ENCODE data around the gene LSG1. TPM values are rescaled to one million over a fixed set of nuclear protein-coding genes. Genes with fewer than 3 reads are reported as not detected.

Gene LSG1
- total RNA-seq, 1 donor from 2014 or later = 9.4 TPM

GRCh38 chr3:194714137-194714455 is 42.1 kb upstream of the LSG1 start:
- TF ChIP-seq CTCF (IDR thresholded peaks at IDR 0.05) = no peak
- Histone ChIP-seq H3K27ac (no peak overlapping the region), H3K36me3 (no peaks in the 10 kb centered on the region), H3K27me3 (no peaks in the 10 kb centered on the region), H3K9me3 (no peaks in the 10 kb centered on the region), H3K4me1 (no peaks in the 10 kb centered on the region), H3K4me3 (no peak overlapping the region)
- no peak for DNase-seq (ENCODE audit: low spot score in 2 of 2)
- intact Hi-C loops (cut with DNase I) = no loop called here

- no peak for TF ChIP-seq CTCF (IDR thresholded peaks at IDR 0.05)
- Histone ChIP-seq H3K4me3 (no peak overlapping the region), H3K27me3 (no peaks in the 10 kb centered on the region), H3K9me3 (no peaks in the 10 kb centered on the region), H3K27ac (no peak overlapping the region), H3K36me3 (no peaks in the 10 kb centered on the region), H3K4me1 (no peaks in the 10 kb centered on the region)
- no peak for DNase-seq (ENCODE audit: low spot score in 2 of 2)
- intact Hi-C loops (cut with DNase I) = no loop called here
These were observed 41.5 kb upstream of the LSG1 start for GRCh38 chr3:194713299-194714136.

GRCh38 chr3:194711913-194712312 is 39.9 kb upstream of the LSG1 start:
- H3K9me3 ChIP-seq = no peaks in the 10 kb centered on the region
- H3K27me3 ChIP-seq = no peaks in the 10 kb centered on the region
- intact Hi-C loops (cut with DNase I) = no loop called here
- no peak for TF ChIP-seq CTCF (IDR thresholded peaks at IDR 0.05)
- DNase-seq (ENCODE audit: low spot score in 2 of 2) = no peak
- no peak overlapping the region for H3K27ac ChIP-seq
- no peak overlapping the region for H3K4me3 ChIP-seq
- no peaks in the 10 kb centered on the region for H3K36me3 ChIP-seq
- H3K4me1 ChIP-seq = no peaks in the 10 kb centered on the region

GRCh38 chr3:194711286-194711685 is 39.3 kb upstream of the LSG1 start:
- no peak for DNase-seq (ENCODE audit: low spot score in 2 of 2)
- intact Hi-C loops (cut with DNase I) = no loop called here

GRCh38 chr3:194707147-194707540 is 35.2 kb upstream of the LSG1 start:
- no peak for DNase-seq (ENCODE audit: low spot score in 2 of 2)
- TF ChIP-seq CTCF (IDR thresholded peaks at IDR 0.05) = no peak
- no peaks in the 10 kb centered on the region for H3K36me3 ChIP-seq
- H3K4me1 ChIP-seq = no peaks in the 10 kb centered on the region
- intact Hi-C loops (cut with DNase I) = no loop called here
- no peaks in the 10 kb centered on the region for H3K27me3 ChIP-seq
- H3K27ac ChIP-seq = no peak overlapping the region
- no peak overlapping the region for H3K4me3 ChIP-seq
- H3K9me3 ChIP-seq = no peaks in the 10 kb centered on the region

More at GRCh38 chr3:194711286-194711685, 39.3 kb upstream of the LSG1 start:
- TF ChIP-seq CTCF (IDR thresholded peaks at IDR 0.05) = no peak
- Histone ChIP-seq H3K4me3 (no peak overlapping the region), H3K27ac (no peak overlapping the region), H3K36me3 (no peaks in the 10 kb centered on the region), H3K9me3 (no peaks in the 10 kb centered on the region), H3K27me3 (no peaks in the 10 kb centered on the region), H3K4me1 (no peaks in the 10 kb centered on the region)

Data from ascending aorta (tissue), 2 donors.